ENCODE measurements around the gene SERPINB1. TPM values are rescaled to one million over a fixed set of nuclear protein-coding genes. Genes with fewer than 3 reads are reported as not detected.
"Not testable (repeated sequence)": the region's sequence is repeated elsewhere in the genome, so short reads cannot be mapped to it uniquely, and the experiment has no call there.

Gene SERPINB1
- total RNA-seq, 2 donors from 2014 or later: 26.6 to 27.3 TPM

DNA sequence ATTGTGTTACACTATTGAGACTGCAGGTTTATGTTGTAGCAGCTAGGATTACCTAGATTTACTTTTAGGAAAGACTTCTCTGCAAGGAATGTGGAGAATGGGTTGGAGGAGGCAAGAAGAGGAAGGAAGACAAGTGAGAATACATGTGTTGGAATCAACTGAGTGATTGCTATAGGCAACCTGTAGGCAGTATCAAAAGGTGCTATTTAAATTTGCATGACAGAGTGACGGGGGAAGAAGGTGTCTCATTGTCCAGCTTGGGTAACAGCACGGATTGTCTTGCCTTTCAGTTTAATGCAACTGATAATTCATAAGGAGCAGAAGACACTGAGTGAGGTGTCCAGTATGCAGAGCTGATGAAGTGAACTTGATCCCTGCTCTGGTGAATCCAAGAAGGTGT is 42.0 kb upstream of the SERPINB1 start:
- Histone ChIP-seq H3K27me3 (no peaks in the 10 kb centered on the region), H3K27ac (no peak overlapping the region), H3K9me3 (no peaks in the 10 kb centered on the region), H3K4me3 (no peak overlapping the region), H3K4me1 (no peaks in the 10 kb centered on the region), H3K36me3 (no peaks in the 10 kb centered on the region)
- DNase-seq (ENCODE audit: low spot score): no peak
- TF ChIP-seq, protein P1, sequence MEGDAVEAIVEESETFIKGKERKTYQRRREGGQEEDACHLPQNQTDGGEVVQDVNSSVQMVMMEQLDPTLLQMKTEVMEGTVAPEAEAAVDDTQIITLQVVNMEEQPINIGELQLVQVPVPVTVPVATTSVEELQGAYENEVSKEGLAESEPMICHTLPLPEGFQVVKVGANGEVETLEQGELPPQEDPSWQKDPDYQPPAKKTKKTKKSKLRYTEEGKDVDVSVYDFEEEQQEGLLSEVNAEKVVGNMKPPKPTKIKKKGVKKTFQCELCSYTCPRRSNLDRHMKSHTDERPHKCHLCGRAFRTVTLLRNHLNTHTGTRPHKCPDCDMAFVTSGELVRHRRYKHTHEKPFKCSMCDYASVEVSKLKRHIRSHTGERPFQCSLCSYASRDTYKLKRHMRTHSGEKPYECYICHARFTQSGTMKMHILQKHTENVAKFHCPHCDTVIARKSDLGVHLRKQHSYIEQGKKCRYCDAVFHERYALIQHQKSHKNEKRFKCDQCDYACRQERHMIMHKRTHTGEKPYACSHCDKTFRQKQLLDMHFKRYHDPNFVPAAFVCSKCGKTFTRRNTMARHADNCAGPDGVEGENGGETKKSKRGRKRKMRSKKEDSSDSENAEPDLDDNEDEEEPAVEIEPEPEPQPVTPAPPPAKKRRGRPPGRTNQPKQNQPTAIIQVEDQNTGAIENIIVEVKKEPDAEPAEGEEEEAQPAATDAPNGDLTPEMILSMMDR (IDR thresholded peaks at IDR 0.05): no peak

DNA sequence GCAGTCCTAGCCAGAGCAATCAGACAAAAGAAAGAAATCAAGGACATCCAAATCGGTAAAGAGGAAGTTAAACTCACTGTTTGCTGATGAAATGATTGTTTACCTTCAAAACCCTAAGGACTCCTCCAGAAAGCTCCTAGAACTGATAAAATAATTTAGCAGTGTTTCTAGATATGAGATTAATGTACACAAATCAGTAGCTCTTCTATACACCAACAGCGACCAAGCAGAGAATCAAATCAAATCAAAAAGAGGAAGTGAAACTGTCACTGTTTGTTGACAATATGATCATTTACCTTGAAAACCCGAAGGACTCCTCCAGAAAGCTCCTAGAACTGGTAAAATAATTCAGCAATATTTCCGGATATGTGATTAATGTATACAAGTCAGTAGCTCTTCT is 39.8 kb upstream of the SERPINB1 start:
- TF ChIP-seq, protein P1 (IDR thresholded peaks at IDR 0.05): no peak
- H3K4me1 ChIP-seq: peaks cover 0 to 11% of the 10 kb centered on the region in 2 donors
- no peaks in the 10 kb centered on the region for H3K36me3 ChIP-seq
- no peak overlapping the region for H3K4me3 ChIP-seq
- no peak overlapping the region for H3K27ac ChIP-seq
- no peaks in the 10 kb centered on the region for H3K9me3 ChIP-seq
- no peaks in the 10 kb centered on the region for H3K27me3 ChIP-seq
- no peak for DNase-seq (ENCODE audit: low spot score)

DNA sequence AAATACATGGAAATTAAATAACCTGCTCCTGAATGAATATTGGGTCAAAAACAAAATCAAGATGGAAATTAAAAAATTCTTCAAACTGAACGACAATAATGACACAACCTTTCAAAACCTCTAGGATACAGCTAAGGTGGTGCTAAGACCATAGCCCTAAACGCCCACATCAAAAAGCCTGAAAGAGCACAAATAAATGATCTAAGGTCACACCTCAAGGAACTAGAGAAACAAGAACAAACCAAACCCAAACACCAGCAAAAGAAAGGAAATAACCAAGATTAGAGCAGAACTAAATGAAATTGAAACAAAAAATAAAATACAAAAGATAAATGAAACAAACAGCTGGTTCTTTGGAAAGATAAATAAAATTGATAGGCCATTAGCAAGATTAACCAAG is 38.5 kb upstream of the SERPINB1 start:
- H3K9me3 ChIP-seq; H3K27ac ChIP-seq; H3K27me3 ChIP-seq; H3K4me3 ChIP-seq; DNase-seq (ENCODE audit: low spot score); H3K36me3 ChIP-seq: not testable (repeated sequence)
- peaks cover 0 to 16% of the 10 kb centered on the region in 2 donors for H3K4me1 ChIP-seq

DNA sequence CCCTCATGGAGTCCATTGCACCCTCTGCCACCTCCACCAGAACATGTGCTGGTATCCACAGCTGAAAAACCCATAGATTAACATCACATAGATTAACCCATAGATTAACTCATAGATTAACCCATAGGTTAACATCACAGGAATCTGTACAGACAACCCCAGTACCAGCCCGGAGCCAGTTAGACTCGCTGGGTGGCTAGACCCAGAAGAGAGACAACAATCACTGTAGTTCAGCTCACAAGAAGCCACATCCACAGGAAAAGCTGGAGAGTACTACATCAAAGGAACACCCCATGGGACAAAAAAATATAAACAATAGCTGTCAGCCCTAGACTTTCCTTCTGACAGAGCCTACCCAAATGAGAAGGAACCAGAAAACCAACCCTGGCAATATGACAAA is 36.3 kb upstream of the SERPINB1 start:
- Histone ChIP-seq H3K27ac (no peak overlapping the region), H3K36me3 (no peaks in the 10 kb centered on the region), H3K9me3 (no peaks in the 10 kb centered on the region), H3K4me1 (peaks cover 0 to 24% of the 10 kb centered on the region in 2 donors), H3K27me3 (no peaks in the 10 kb centered on the region), H3K4me3 (no peak overlapping the region)
- no peak for DNase-seq (ENCODE audit: low spot score)
- TF ChIP-seq, protein P1 (IDR thresholded peaks at IDR 0.05): no peak

DNA sequence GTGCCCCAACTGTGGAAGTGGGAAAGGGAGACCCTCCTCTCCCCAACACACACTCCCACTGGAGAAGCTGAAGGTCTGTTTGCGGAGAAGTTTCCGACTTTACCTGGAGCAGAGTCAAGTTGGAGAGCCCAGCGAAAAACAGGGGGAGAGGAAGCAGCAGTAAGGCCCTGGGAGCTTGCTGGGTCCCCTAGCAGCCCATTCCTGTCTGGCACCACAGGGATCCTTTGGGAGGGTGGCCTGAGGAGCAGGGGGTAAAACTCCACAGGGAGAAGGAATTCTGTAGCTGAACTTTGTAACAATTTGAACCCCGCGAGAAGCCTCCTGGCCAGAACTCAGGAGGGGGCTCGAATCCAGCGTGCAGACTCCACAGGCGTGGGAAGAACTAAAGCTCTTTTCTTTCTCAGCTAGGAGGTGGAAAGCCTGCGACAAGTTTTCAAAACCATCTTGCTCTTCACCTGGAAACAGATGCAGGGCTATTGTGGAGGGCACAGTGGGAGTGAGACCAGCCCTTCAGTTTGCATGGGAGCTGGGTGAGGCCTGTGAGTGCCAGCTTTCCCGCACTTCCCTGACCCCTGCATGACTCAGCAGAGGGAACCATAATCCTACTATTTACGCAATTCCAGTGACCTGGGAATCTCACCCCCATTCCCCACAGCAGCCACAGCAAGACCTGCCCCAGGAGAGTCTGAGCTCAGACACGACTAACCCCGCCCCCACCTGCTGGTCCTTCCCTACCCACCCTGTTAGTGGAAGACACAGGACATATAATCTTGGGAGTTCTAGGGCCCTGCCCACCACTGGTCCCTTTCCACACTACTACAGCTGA is 35.6 kb upstream of the SERPINB1 start:
- no peaks in the 10 kb centered on the region for H3K36me3 ChIP-seq
- peak overlapping the region; percentile 76 to 78 for H3K27ac ChIP-seq
- no peak overlapping the region for H3K4me3 ChIP-seq
- H3K27me3 ChIP-seq: no peaks in the 10 kb centered on the region
- peaks cover 0 to 28% of the 10 kb centered on the region in 2 donors for H3K4me1 ChIP-seq
- no peaks in the 10 kb centered on the region for H3K9me3 ChIP-seq
- DNase-seq (ENCODE audit: low spot score): no peak
- TF ChIP-seq, protein P1 (IDR thresholded peaks at IDR 0.05): no peak

DNA sequence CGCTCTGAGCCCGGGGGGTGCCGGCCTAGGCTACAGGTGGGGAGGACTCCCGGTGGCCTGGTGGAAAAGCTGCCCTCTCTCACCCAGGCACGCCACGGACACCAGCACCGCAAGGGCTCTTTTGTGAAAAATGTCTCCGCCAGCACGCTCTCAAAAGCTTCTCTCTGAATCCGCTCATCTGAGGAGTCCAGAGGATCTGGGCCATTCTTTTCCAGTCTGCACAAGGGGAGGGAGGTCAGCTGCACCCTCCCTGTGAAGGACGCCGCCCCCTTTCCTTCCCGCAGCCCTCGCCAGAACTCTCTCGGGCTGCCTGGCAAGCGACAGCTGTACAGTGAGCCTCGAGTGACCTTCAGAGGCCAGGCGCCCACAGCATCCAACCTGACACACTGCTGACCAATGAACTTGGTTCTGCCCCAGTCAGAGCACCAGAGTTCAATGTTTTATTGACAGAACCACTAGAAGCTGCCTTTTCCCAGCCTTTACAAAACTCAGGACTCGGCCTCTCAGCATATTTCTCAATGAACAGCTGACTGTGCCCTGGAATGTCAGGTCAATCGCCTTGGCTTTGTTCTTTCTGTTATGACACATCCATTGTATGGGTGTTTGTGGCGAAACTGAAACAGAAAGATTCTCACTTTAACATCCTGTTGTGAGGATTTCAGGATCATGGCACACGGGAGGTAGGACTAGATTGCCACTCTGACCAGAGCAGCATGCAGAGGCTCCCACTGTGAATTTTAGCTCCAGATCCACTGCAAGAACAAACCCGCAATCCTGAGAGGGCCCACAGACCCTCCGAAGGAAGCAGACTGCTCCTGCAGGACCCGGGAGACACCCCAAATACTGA is 34.8 kb upstream of the SERPINB1 start:
- Histone ChIP-seq H3K9me3 (no peaks in the 10 kb centered on the region), H3K4me3 (peak overlapping the region; percentile 55 to 60), H3K27ac (peak overlapping the region; percentile 76 to 78), H3K4me1 (peaks cover 0 to 28% of the 10 kb centered on the region in 2 donors), H3K27me3 (no peaks in the 10 kb centered on the region), H3K36me3 (no peaks in the 10 kb centered on the region)
- TF ChIP-seq, protein P1 (IDR thresholded peaks at IDR 0.05): no peak
- peak; percentile 73 for DNase-seq (ENCODE audit: low spot score)
